Rectal smooth muscle tissue (tissue), 1 donor: ENCODE results near the gene PCNX2.

ENCODE experiments used
- H3K27ac ChIP-seq: one replicate; pipeline ENCODE4 v1.7.0; 2013; ENCODE audit warnings: low read depth, low read length, inconsistent platforms
- H3K27me3 ChIP-seq: one replicate; pipeline ENCODE4 v1.7.0; 2013; ENCODE audit warnings: low read length; ENCODE audit not compliant: control insufficient read depth, insufficient read depth
- H3K36me3 ChIP-seq: one replicate; pipeline ENCODE4 v1.7.0; 2013; ENCODE audit warnings: low read length; ENCODE audit not compliant: control insufficient read depth, insufficient read depth
- H3K4me1 ChIP-seq: one replicate; pipeline ENCODE4 v1.7.0; 2013; ENCODE audit warnings: low read length; ENCODE audit not compliant: control insufficient read depth, insufficient read depth
- H3K4me3 ChIP-seq: one replicate; pipeline ENCODE4 v1.7.0; 2013; ENCODE audit warnings: low read length
- H3K9ac ChIP-seq: one replicate; pipeline ENCODE4 v1.7.0; 2013; ENCODE audit warnings: low read length

Gene PCNX2

GRCh38 chr1:232998138-232998537 lies 297.4 kb downstream of the PCNX2 start:
- no peaks in the 10 kb centered on the region for H3K36me3 ChIP-seq
- H3K4me1 ChIP-seq = no peaks in the 10 kb centered on the region
- H3K27me3 ChIP-seq = no peaks in the 10 kb centered on the region
- H3K9ac ChIP-seq = no peak overlapping the region
- H3K27ac ChIP-seq = no peak overlapping the region
- H3K4me3 ChIP-seq = no peak overlapping the region

GRCh38 chr1:232996143-232996542 lies 299.4 kb downstream of the PCNX2 start:
- Histone ChIP-seq H3K27ac (no peak overlapping the region), H3K4me3 (no peak overlapping the region), H3K4me1 (no peaks in the 10 kb centered on the region), H3K36me3 (no peaks in the 10 kb centered on the region), H3K9ac (no peak overlapping the region), H3K27me3 (no peaks in the 10 kb centered on the region)

DNA sequence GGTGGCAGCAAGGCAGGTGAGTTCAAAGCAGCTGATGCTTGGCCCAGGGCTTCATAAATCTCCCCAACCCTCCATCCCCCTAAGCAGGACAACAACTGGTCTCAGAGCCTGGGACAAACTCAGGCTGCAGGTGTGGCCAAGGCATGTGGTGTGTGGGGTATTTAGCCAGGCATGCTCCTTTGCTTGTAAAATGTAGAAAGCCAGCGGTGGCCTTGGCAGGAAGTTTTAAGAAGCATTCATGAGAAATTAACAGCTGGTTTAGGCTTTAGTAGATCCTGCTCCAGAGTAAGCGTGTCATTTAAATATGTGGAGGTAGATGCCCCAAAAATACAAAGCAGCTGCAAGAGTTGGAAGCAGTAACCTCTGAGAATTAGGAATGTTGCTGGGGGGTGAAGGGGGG lies 300.3 kb downstream of the PCNX2 start:
- Histone ChIP-seq H3K9ac (no peak overlapping the region), H3K4me1 (no peaks in the 10 kb centered on the region), H3K4me3 (no peak overlapping the region), H3K36me3 (no peaks in the 10 kb centered on the region), H3K27ac (no peak overlapping the region), H3K27me3 (no peaks in the 10 kb centered on the region)

DNA sequence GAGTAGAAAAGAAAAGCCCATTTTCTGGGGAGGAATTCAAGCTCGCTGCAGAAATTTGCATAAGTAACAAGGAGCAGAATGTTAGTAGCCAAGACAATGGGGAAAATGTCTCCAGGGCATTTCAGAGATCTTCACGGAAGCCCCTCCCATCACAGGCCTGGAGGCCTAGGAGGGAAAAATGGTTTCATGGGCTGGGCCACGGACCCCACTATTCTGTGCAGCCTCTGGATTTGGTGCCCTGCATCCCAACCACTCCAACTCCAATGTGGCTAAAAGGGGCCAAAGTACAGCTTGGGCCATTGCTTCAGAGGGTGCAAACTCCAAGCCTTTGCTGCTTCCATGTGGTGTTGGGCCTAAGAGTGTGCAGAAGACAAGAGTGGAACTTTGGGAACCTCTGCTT lies 302.0 kb downstream of the PCNX2 start:
- Histone ChIP-seq H3K27ac (no peak overlapping the region), H3K9ac (no peak overlapping the region), H3K4me1 (no peaks in the 10 kb centered on the region), H3K36me3 (no peaks in the 10 kb centered on the region), H3K27me3 (no peaks in the 10 kb centered on the region), H3K4me3 (no peak overlapping the region)

- Histone ChIP-seq H3K4me3 (no peak overlapping the region), H3K4me1 (no peaks in the 10 kb centered on the region), H3K27ac (no peak overlapping the region), H3K27me3 (no peaks in the 10 kb centered on the region), H3K9ac (no peak overlapping the region), H3K36me3 (no peaks in the 10 kb centered on the region)
Observed at GRCh38 chr1:232992227-232992626, 303.3 kb downstream of the PCNX2 start.

DNA sequence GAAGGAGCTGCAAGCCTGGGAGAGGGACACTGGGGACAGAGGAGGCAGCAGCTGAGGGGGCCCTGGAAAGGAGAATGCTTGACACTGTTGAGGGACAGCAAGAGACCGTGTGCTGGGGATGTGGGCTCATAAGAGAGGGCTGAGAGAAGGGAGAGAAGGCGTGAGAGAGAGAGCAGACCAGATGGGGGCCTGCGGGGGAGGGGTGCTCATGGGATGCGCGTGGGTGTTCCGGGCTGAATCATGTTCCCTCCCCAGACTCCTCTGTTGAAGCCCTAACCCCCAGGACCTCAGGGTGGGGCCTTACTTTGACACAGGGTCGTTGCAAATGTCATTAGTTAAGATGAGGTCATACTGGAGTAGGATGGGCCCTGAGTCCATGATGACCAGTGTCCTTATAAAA lies 304.3 kb downstream of the PCNX2 start:
- Histone ChIP-seq H3K4me1 (no peaks in the 10 kb centered on the region), H3K36me3 (no peaks in the 10 kb centered on the region), H3K27me3 (no peaks in the 10 kb centered on the region), H3K9ac (no peak overlapping the region), H3K4me3 (no peak overlapping the region), H3K27ac (no peak overlapping the region)

- no peaks in the 10 kb centered on the region for H3K36me3 ChIP-seq
Observed at GRCh38 chr1:232990176-232991128, 305.1 kb downstream of the PCNX2 start.

DNA sequence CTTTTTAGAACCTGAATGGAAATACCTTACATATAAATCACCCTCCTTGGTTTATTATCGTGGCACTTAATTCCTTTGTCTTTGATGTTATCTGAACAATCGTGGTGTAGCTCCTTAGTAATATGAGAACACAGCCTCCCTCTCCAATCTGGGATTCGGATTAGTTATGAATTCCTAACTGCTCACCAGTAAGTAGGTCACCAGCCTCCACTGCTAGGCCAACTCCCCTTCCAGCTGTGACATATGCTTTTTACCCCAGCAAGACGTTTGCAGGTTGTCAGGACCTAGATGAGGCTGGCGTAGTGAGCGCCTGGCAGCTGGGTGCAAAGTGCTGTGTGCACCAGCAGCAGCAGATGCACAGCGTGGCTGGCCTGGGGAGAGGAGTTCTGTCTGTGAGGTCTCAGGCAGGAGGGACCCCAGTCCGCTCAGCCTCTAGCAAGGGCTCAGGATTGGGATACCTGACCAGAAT lies 306.9 kb downstream of the PCNX2 start:
- Histone ChIP-seq H3K36me3 (no peaks in the 10 kb centered on the region), H3K4me1 (no peaks in the 10 kb centered on the region), H3K27ac (no peak overlapping the region), H3K27me3 (no peaks in the 10 kb centered on the region), H3K9ac (no peak overlapping the region), H3K4me3 (no peak overlapping the region)

More at GRCh38 chr1:232990176-232991128, 305.1 kb downstream of the PCNX2 start:
- no peaks in the 10 kb centered on the region for H3K27me3 ChIP-seq
- H3K4me3 ChIP-seq = no peak overlapping the region
- H3K4me1 ChIP-seq = no peaks in the 10 kb centered on the region
- H3K27ac ChIP-seq = no peak overlapping the region
- no peak overlapping the region for H3K9ac ChIP-seq

DNA sequence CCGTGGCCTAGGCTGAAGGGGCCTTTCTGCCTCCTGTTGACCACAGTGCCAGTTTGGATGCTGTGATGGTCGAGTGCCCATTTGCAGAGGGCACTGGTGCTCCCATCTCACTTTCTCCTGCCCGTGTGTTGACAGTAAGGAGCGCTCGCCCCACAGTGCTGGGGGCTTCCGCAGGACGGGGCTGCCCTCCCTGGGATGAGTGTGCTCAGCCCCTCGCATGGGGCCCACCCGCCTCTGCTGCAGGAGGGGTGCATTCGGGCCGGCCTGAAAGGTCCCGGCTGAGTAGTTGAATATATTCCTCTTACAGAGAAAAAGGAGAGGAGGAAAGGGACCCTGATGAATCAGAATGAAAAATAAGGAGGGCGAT lies 307.8 kb downstream of the PCNX2 start:
- Histone ChIP-seq H3K36me3 (no peaks in the 10 kb centered on the region), H3K4me3 (no peak overlapping the region), H3K27me3 (no peaks in the 10 kb centered on the region), H3K9ac (no peak overlapping the region), H3K4me1 (no peaks in the 10 kb centered on the region), H3K27ac (no peak overlapping the region)

DNA sequence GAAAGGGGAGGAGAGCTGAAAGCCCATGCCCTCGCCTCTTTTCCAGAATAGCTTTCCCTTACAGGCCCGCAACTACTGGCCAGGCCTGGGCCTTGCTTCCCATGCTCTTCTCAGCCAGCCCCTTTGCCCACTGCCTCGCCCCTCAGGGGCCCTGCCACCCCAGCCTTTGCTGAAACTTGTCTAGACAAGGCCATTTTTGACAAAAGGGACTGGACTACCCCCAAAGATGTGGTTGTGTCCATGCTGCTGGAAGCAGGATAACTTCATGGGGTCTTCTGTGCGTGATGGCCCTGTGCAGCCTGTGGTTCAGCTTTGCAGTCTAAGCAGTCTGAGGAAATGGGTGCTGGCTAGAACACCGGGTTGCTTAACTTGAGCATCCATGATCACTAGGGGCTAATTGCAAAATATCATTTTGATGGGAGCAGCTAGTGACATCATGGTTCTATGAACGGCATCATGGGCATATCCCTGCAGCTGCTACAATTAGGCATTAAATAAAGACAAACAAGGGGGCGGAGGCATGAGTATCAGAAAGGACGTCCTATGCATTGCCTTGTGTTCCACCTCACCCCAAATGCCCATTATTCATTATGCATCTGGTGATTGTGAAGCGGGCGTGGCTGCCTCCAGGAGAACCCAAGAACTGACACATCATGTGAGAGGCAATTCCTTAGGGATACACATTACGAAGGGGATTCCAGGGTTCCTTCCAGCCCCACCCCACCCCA lies 308.3 kb downstream of the PCNX2 start:
- Histone ChIP-seq H3K27ac (no peak overlapping the region), H3K36me3 (no peaks in the 10 kb centered on the region), H3K9ac (no peak overlapping the region), H3K27me3 (no peaks in the 10 kb centered on the region), H3K4me3 (no peak overlapping the region), H3K4me1 (no peaks in the 10 kb centered on the region)

- Histone ChIP-seq H3K4me3 (no peak overlapping the region), H3K36me3 (no peaks in the 10 kb centered on the region), H3K27me3 (no peaks in the 10 kb centered on the region), H3K9ac (no peak overlapping the region), H3K4me1 (no peaks in the 10 kb centered on the region), H3K27ac (no peak overlapping the region)
Observed at GRCh38 chr1:232986527-232986922, 309.0 kb downstream of the PCNX2 start.

- Histone ChIP-seq H3K9ac (no peak overlapping the region), H3K4me1 (no peaks in the 10 kb centered on the region), H3K4me3 (no peak overlapping the region), H3K27ac (no peak overlapping the region), H3K27me3 (no peaks in the 10 kb centered on the region), H3K36me3 (no peaks in the 10 kb centered on the region)
Observed at GRCh38 chr1:232985882-232986526, 309.5 kb downstream of the PCNX2 start.
